GM12872 (cell line): ENCODE measurements around the gene NMBR.

Source experiments
- CTCF ChIP-seq: IDR thresholded peaks from 3 replicates; pipeline ENCODE4 v1.5.1; 2011; ENCODE audit warnings: low read depth, mild to moderate bottlenecking, low read length, moderate library complexity; ENCODE audit not compliant: insufficient read depth

Gene NMBR

DNA sequence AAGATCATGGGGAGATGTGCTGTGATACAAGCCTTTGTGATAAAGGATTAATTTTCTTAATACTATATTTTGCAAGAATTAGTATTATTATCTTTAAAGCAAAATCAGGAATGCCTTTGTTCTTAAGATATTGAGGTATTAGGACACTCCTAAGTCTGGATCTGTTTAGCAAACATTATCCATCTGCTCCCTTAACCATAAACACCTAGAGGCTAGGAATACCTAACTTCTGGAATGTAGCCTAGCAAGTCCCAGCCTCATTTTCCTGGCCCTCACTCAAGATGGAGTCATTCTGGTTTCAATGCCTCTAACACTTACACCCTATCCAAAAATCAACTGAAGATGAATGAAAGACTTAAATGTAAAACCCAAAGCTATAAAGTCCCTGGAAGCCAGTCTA lies 120.5 kb downstream of the NMBR start:
- no peak for TF ChIP-seq CTCF
